ENCODE measurements around the gene CDKL4.
"Not testable (repeated sequence)": the region's sequence is repeated elsewhere in the genome, so short reads cannot be mapped to it uniquely, and the experiment has no call there.

Gene CDKL4

DNA sequence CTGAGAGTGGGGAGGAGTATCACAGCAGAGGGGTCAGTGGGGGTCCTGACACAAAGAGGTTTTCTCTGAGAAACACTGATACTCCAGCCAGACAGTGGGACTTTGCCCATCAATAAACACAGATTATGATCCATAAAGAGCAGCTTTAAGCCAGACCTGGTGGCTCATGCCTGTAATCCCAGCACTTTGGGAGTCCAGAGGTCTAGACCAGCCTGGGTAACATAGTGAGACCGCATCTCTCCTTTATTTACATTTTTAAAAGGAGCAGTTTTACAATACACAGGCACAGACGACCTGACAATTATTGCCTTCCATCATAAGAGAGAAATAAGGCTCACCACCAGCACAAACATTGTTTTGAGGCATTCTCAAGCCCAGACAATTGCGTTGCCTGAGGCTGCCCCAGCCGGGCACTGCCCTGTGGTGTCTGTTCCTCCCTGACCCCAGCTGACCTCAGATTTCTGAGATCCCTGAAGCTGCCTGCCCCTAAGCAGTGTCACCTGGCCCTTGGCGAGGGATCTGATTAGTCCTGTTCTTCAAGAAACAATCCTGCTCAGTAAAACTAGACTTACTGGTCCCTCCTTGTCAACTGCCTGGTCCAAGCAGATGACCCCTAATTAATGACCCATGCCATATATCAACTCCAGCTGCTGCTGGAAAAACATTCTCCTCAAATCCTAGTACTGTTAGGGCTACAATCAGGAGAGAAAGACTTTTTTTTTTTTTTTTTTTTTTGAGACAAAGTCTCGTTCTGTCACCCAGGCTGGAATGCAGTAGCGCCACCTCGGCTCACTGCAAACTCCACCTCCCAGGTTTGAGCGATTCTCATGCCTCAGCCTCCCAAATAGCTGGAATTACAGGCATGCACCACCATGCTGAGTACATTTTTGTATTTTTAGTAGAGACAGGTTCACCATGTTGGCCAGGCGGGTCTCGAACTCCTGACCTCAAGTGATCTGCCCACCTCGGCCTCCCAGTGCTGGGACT, 63.5 kb downstream of the CDKL4 start:
- in situ Hi-C loops (cut with MboI; ENCODE audit: low sequenced_read_pairs) = no loop called here

DNA sequence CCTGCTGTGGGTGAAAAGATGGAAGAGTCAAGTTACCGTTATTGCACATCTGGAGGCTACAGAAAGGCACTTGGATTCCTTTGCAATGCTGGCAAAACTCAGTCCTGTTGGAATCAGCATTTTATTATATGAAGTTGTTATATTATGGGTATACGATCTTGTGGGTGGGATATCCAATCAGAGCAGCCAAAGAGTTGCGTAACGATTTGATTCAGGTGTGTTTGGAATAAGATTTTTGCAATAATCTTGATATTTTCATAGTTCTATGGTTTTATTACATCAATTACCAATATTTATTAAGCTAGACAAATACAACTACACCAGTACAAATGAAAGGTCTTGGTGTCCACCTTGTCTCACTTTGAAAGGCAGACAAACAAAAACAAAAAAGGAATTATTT, 65.0 kb downstream of the CDKL4 start:
- in situ Hi-C loops (cut with MboI; ENCODE audit: low sequenced_read_pairs) = no loop called here

DNA sequence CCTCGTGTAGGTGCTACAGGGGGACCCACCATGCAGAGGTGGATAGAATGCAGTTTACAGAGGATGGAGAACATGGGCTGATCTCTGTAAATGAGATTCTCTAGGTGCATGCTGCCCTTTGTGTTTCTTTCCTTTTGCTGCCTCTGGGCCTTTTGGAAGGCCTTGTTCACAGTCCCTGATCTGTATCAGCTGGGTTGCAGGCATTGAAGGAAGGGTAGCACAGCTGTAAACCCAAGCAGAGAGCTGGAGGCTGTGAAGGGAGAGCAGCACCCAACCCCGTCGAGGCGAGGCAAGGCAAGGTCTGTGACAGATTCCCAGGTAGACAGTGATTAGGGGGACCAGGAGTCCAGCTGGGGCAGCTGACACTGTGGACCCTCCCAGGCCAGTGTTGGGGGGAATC, 66.8 kb downstream of the CDKL4 start:
- in situ Hi-C loops (cut with MboI; ENCODE audit: low sequenced_read_pairs) = no loop called here

DNA sequence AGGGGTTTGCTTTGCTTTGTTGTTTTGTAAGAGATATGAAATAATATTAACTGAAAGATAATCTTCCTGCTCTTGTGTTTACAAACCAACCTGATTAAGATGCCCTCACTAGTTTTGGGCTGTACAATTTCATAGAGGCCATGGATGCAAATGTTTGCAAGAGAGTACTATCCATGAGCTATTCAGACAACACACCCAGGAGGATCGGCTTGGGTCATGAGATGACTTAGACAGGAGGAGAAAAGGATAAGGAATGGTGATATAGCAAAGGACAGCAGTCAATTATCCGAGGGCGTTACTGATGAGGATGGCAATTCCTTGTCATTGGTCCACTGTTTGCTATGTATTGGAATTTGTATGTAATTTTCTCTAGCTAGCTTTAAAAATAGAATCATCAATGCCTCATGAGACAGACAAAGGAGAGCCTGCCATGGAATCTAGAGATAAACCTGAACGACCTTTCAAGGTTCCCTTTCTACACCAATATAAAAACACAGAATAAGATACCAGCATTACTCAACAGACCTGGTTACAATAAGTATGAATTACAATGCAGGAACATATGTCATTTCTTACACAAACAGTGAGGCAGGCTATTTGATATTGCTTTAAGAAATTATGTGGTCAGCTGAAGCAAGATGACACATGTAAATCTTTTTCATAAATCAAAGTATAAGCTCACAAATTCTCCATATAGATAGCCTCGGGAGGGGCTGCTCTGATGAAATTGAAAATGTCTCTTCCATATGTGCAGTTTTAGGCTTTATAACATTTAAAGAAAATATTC, 68.6 kb downstream of the CDKL4 start:
- in situ Hi-C loops (cut with MboI; ENCODE audit: low sequenced_read_pairs) = no loop called here

DNA sequence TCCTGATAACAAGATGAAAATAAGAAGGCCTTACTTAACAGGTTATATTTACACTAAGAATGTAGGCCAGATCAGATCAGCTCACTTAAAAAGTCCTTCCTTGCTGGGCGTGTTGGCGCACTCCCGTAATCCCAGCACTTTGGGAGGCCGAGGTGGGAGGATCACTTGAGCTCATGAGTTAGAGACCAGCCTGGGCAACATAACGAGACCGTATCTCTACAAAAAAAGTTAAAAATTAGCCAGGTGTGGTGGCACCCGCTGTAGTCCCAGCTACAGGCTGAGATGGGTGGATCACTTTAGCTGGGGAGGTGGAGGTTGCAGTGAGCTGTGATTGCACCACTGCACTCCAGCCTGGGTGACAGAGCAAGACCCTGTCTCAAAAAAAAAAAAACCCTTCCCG, 69.7 kb downstream of the CDKL4 start:
- in situ Hi-C loops (cut with MboI; ENCODE audit: low sequenced_read_pairs) = no loop called here

DNA sequence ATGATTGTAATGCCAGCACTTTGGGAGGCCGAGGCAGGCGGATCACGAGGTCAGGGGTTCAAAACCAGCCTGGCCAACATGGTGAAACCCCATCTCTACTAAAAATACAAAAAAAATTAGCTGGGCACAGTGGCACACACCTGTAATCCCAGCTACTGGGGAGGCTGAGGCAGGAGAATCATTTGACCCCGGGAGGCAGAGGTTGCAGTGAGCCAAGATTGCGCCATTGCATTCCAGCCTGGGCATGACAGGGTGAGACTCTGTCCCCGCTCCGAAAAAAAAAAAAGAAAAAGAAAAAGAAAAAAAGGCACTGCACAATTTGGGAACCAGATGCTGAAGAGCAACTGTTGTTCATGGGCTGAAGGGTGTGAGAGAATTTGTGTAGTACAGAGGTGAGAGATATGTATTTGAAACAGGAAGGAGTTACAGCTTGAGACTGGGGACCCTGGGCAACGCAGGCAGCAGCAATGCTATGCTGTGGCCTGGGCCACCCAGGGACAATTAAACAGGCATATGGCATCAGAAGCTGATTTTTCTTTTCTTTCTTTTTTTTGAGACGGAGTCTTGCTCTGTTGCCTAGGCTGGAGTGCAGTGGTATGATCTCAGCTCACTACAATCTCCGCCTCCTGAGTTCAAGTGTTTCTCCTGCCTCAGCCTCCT, 71.6 kb downstream of the CDKL4 start:
- in situ Hi-C loops (cut with MboI; ENCODE audit: low sequenced_read_pairs) = not testable (repeated sequence)

DNA sequence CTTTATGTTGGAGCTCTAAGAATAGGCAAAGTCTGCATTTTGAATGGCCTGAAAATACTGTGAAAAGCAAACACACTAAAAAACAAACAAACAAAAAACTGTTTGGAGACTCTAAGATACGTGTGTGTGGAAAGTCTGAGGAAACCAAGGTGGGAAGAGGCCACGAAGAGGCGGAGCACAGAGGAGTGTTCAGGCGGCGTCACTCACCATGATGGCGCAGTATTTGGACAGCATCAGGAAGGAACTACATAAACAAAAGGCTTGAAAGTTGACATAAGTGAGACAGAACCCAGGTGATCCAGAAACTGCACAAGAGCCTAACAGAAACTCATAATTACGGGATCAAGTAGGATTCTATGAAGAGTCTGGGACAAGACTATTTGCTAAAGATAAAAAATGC, 72.1 kb downstream of the CDKL4 start:
- in situ Hi-C loops (cut with MboI; ENCODE audit: low sequenced_read_pairs) = no loop called here

DNA sequence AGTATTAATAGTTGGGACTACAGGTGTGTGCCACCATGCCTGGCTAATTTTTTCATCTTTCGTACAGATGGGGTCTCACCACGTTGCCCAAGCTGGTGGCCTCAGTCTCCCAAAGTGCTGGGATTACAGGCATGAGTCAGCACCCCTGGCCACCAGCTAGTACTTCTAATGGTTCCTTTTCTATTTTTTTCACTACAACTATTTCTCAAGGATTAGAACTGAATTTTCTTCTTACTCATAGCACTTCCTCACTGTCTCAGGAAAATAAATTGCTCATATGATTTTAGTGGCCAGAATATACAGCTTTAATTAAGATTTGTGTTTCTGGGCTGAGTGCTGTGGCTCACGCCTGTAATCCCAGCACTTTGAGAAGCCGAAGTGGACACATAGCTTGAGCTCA, 79.7 kb downstream of the CDKL4 start:
- in situ Hi-C loops (cut with MboI; ENCODE audit: low sequenced_read_pairs) = no loop called here

DNA sequence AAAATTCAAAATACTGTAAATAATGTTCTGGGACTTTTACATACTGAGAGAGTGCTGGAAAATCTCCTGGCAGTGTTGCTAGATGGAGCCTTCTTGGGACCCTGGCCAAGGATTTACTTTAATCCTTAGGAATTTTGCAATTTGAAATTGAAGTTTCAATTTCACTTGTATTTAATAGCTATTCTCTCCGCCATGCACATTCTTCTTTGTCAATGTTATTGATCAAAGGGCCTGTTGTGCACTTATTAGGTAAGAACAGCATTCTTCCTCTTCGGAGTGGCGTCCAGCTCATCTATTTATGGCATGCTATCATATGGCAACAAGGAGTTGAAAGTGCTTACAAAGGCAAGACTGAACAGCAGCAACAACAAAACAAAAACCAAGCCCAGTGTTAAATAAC, 82.8 kb downstream of the CDKL4 start:
- in situ Hi-C loops (cut with MboI; ENCODE audit: low sequenced_read_pairs) = no loop called here

DNA sequence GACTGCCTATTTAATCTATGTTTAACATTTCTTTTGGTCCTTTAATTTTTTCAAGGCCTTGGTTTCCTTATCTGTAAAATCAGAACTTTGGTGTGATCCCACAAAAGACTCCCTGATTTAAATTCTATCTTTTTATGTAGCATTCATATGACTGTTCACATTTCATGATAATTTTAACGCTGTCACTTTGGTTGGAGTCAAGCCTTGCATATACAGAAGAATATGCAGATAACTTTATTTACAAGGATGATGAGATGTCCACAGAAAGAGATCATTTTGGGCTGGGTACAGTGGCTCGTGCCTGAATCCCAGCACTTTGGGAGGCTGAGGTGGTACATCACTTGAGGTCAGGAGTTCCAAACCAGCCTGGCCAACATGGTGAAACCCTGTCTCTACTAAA, 84.5 kb downstream of the CDKL4 start:
- in situ Hi-C loops (cut with MboI; ENCODE audit: low sequenced_read_pairs) = no loop called here

DNA sequence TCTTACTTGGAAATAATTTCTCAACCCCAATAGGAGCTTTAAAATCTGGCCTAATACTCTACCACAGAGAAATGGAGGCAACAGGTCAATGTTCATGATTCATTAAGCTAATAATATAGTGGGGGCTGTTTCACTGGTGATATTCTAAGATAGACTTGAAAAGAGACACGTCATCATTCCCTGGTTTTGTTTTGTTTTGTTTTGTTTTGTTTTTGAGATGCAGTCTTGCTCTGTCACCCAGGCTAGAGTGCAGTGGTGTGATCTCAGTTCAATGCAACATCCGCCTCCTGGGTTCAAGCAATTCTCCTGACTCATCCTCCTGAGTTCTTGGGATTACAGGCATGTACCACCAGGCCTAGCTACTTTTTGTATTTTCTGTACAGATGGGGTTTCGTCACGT, 85.4 kb downstream of the CDKL4 start:
- in situ Hi-C loops (cut with MboI; ENCODE audit: low sequenced_read_pairs) = no loop called here

DNA sequence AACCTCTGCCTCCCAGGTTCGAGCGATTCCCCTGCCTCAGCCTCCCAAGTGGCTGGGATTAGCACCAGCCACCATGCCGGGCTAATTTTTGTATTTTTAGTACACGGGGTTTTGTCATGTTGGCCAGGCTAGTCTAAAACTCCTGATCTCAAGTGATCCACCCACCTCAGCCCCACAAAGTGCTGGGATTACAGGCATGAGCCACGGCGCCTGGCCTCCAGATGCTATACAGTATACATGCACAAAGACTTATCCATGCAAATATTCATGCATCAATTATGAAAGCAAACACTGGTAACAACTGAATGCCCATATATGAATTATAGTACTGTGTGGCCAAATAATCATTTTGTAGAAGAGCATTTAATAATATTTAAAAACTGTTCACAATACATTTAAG, 86.9 kb downstream of the CDKL4 start:
- in situ Hi-C loops (cut with MboI; ENCODE audit: low sequenced_read_pairs) = no loop called here

DNA sequence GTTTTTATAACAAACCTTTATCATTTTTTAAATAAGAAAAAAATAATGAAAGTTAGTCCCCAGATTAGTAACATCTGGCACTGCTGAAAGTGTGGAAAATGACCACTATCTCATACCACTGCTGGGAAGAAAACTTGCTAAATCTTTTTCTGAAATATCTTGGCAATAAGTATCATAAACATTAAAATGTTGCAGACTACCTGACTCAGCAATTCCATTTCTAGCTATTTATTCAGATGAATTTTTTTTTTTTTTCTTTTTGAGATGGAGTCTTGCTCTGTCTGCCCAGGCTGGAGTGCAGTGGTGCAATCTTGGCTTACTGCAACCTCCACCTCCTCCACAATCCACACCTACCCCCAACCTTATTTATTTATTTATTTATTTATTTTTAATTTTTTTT, 87.7 kb downstream of the CDKL4 start:
- in situ Hi-C loops (cut with MboI; ENCODE audit: low sequenced_read_pairs) = no loop called here

DNA sequence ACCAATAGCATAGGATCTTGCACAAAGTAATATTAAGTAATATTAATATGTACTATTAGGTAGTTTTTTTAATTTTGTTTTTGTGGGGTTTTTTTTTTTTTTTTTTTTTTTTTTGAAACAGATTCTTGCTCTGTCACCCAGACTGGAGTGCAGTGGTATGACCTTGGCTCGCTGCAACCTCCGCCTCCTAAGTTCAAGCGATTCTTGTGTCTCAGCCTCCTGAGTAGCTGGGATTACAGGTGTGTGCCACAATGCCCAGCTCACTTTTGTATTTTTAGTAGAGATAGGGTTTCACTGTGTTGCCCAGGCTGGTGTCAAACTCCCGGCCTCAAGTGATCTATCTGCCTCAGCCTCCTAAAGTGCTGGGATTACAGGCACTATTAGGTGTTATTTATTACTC, 88.2 kb downstream of the CDKL4 start:
- in situ Hi-C loops (cut with MboI; ENCODE audit: low sequenced_read_pairs) = not testable (repeated sequence)

DNA sequence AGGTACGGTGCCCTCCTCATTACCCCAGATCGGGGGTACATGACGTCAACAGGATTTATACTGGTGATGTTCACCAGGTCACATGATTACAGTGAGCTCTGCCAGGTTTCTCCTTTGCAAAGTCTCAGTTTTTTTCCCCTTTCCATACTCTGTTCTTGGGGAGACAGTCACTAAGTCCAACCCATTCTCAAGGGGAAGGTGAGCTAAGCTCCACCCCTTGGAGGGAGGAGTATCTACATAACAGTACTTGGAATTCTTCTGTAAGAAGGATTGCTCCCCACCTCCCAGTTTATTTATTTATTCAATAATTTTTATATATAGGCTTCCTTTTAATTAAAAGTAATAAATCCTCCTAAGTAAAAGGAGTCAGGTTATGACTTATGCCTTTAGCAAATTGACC, 88.8 kb downstream of the CDKL4 start:
- in situ Hi-C loops (cut with MboI; ENCODE audit: low sequenced_read_pairs) = no loop called here

DNA sequence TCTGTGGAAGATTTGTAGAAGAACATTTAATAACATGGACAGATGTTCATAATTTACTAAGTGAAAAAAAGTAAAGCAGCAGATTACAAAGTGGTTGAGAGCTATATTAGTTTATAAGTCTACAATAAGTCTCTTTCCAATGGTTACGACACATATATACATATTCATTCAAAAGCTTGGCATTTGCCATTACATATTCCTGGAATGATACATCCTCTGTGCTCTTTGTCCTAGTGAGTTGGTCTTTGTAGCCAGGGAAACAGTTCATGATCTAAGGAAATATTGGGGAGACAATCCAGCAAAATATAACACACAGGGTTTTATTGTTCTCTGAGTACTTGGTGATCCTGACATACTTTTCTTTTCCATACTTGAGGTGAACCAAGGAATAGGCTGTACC, 90.5 kb downstream of the CDKL4 start:
- in situ Hi-C loops (cut with MboI; ENCODE audit: low sequenced_read_pairs) = no loop called here

DNA sequence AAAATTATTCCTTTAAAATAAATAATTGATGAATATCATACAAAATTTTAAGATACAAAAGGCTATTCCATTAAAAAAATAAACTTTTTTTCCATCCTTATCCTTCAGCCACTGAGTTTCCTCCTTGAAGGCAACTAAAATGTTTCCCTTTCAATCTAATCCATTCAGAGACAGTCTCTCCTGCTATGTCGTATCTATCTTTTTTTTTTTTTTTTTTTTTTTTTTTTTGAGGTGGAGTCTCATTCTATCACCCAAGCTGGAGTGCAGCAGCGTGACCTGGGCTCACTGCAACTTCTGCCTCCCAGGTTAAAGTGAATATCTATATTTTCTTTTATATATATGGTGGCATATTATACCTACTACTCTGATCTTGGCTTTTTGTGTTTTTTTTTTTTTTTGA, 91.3 kb downstream of the CDKL4 start:
- in situ Hi-C loops (cut with MboI; ENCODE audit: low sequenced_read_pairs) = no loop called here

DNA sequence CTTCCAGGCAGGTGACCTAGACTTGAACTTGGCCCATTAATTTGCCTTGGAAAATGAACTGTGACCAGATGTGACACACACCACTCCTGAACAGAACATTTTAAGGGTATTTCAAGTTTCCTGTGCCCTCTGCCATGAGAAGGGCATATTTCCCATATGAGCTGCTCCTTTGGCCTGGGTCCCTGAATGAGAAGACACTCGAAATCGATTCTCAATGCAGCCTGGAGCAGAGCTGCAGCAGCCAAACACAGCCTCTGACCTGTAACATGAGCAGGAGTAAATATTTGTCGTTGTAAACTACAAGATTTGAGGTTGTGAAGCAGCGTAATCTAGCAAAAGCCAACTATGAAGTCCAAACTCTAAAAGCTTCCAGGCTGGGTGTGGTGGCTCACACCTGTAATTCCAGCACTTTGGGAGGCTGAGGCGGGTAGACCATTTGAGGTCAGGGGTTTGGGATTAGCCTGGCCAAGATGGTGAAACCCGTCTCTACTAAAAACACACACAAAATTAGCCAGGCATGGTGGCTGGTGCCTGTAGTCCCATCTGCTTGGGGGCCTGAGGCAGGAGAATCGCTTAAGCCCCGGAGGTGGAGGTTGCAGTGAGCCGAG, 92.8 kb downstream of the CDKL4 start:
- in situ Hi-C loops (cut with MboI; ENCODE audit: low sequenced_read_pairs) = no loop called here

DNA sequence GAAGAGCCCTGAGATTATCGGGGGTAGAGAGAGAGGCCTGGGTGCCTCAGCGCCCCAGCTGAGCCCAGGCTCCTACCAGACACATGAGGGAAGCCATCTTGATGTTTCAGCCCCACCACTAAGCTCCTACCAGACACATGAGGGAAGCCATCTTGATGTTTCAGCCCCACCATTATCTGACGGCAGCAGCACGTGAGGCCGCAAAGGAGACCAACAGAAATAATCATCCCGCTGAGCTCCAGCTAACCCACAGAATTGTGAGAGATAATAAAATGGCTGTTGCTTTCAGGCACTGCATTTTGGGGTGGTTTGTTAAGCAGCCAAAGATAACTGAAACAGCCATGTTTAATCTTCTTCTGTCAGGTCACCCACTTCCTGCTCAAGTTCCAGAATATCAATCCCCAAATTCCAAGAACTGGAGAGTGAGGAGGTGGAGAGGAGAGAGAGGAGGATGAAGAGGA, 93.6 kb downstream of the CDKL4 start:
- in situ Hi-C loops (cut with MboI; ENCODE audit: low sequenced_read_pairs) = no loop called here

DNA sequence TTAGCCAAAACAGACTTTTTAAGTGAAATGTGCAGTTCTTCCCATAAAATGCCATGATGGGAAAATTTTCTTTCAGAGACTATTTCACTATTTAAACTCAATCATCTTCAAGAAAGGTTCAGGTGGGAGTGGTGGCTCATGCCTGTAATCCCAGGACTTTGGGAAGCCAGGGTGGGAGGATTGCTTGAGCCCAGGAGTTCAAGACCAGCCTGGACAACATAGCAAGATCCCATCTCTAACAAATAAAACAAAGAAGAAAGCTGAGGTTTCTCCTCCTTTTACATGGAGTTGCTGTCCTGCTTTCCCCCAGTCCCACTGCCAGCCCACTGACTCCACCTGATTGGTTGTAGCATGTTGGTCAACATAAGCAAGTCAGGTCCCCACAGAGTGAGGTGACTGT, 97.1 kb downstream of the CDKL4 start:
- in situ Hi-C loops (cut with MboI; ENCODE audit: low sequenced_read_pairs) = no loop called here

DNA sequence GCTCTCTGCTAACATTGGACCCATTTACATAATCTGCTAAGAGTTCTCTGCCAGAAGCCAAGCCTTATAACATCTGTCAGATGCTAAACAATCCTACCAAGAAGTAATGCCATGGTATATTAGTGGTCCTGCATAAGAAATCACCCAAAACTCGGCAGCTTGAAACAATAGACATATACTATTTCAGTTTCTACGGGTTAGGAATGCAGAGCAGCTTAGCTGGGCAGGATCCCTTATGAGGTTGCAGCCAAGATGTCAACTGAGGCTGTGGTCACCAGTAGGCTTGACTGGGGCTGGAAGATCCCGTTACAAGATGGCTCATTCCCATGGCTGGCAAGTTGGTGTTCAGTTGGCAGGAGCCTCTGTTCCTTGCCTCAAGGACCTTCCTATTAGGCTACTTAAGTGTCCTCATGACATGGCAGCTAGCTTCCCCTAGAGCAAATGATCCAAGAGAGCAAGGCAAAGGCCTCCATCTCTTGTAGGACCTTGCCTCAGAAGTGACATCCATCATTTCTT, 97.8 kb downstream of the CDKL4 start:
- in situ Hi-C loops (cut with MboI; ENCODE audit: low sequenced_read_pairs) = no loop called here
